ENCODE data around the gene TMEM214. TPM values are rescaled to one million over a fixed set of nuclear protein-coding genes. Genes with fewer than 3 reads are reported as not detected.

TMEM214 gene
- total and polyA plus RNA-seq, 2 of the 8 experiments (the other 6 are each of a cell fraction or from before 2014, with no cell fraction given): 49.7 to 71.0 TPM

DNA sequence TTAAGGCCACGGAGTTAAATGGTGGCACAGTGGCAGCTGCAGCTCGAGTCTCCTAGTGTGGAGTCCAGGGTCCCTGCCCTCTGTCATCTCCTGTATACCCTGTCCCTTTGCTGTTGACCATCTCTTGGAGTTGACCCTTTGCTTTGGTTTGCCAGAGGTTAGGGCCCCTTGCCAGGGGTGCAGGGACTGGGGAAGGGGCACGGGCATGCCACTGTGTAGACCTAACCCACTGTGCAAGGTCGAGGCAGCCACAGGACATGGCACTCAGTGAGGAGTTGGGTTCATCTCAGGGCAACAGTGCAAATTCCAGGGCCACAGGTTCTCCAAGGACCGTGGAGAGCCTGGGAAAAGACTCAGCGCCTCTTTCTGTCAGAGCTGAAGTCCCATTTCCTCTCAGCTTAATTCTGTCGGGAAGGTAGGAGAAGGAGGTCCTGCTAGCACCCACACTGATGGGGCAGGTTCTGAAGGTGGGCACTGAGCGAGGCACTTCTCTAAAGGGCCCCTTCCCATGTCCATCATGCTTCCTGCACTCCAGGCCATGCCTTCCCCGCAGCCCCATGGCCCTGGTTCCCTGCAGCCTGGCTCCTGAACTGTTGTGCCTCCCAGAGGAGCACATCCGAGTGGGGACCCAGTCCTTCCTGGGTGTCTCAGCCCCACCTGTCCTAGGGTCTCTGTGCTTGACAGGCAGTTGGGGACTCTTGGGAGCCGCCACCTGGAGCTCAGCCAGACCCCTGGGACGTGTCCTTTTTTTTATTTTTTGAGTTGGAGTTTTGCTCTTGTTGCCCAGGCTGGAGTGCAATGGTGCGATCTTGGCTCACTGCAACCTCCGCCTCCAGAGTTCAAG, 56.6 kb downstream of the TMEM214 start (continued):
- TF ChIP-seq SAP30 (IDR thresholded peaks at IDR 0.05; ENCODE audit: insufficient read depth, insufficient replicate concordance, low read length): no peak
- TF ChIP-seq SIN3A (conservative IDR thresholded peaks at IDR 0.05 in 1 of 2, IDR thresholded peaks at IDR 0.05 in 1 of 2; ENCODE audit: low read depth in 1 of 2, low read length in 2 of 2): no peak
- TF ChIP-seq YY1 (IDR thresholded peaks at IDR 0.05; ENCODE audit: low read depth, low read length): no peak
- no peak for TF ChIP-seq KDM5A (IDR thresholded peaks at IDR 0.05; ENCODE audit: low read length)
- no peak for TF ChIP-seq PHF8 (conservative IDR thresholded peaks at IDR 0.05; ENCODE audit: low read depth, low read length)

Other genes starting within 250 kb of the TMEM214 start
- gene CENPA, start 246.9 kb upstream of the TMEM214 start, total RNA-seq (2021; fragmentation: NEBNext Ultra II Directional; extraction: Animal tissue kit (Norgen Biotek cat#: 25700)): 28.5 and 30.9 TPM in 2 replicates
- gene CENPA, start 246.9 kb upstream of the TMEM214 start, polyA plus RNA-seq (2011; rRNA removed): 17.6 and 19.4 TPM in 2 replicates
- gene DPYSL5, start 184.8 kb upstream of the TMEM214 start, total RNA-seq (2021; fragmentation: NEBNext Ultra II Directional; extraction: Animal tissue kit (Norgen Biotek cat#: 25700)): 16.3 and 16.4 TPM in 2 replicates
- 11.9 and 14.1 TPM in 2 replicates for gene DPYSL5, start 184.8 kb upstream of the TMEM214 start, polyA plus RNA-seq (2011; rRNA removed)
- gene MAPRE3, start 62.3 kb upstream of the TMEM214 start, total RNA-seq (2021; fragmentation: NEBNext Ultra II Directional; extraction: Animal tissue kit (Norgen Biotek cat#: 25700)): 6.6 and 7.5 TPM in 2 replicates
- 4.9 and 8.9 TPM in 2 replicates for gene MAPRE3, start 62.3 kb upstream of the TMEM214 start, polyA plus RNA-seq (2011; rRNA removed)
- 45.4 and 51.0 TPM in 2 replicates for gene AGBL5, start 18.7 kb downstream of the TMEM214 start, total RNA-seq (2021; fragmentation: NEBNext Ultra II Directional; extraction: Animal tissue kit (Norgen Biotek cat#: 25700))
- gene AGBL5, start 18.7 kb downstream of the TMEM214 start, polyA plus RNA-seq (2011; rRNA removed): 62.0 and 82.0 TPM in 2 replicates
- 212 and 225 TPM in 2 replicates for gene OST4, start 38.7 kb downstream of the TMEM214 start, total RNA-seq (2021; fragmentation: NEBNext Ultra II Directional; extraction: Animal tissue kit (Norgen Biotek cat#: 25700))
- 865 and 906 TPM in 2 replicates for gene OST4, start 38.7 kb downstream of the TMEM214 start, polyA plus RNA-seq (2011; rRNA removed)
- gene EMILIN1, start 45.6 kb downstream of the TMEM214 start, total RNA-seq (2021; fragmentation: NEBNext Ultra II Directional; extraction: Animal tissue kit (Norgen Biotek cat#: 25700)): 2.9 and 3.0 TPM in 2 replicates
- gene EMILIN1, start 45.6 kb downstream of the TMEM214 start, polyA plus RNA-seq (2011; rRNA removed): 1.9 and 3.1 TPM in 2 replicates
- 17.7 and 20.5 TPM in 2 replicates for gene KHK, start 53.8 kb downstream of the TMEM214 start, total RNA-seq (2021; fragmentation: NEBNext Ultra II Directional; extraction: Animal tissue kit (Norgen Biotek cat#: 25700))
- gene KHK, start 53.8 kb downstream of the TMEM214 start, polyA plus RNA-seq (2011; rRNA removed): 11.0 and 14.5 TPM in 2 replicates
- gene CGREF1, start 86.2 kb downstream of the TMEM214 start, total RNA-seq (2021; fragmentation: NEBNext Ultra II Directional; extraction: Animal tissue kit (Norgen Biotek cat#: 25700)): 3.4 and 3.5 TPM in 2 replicates
- 2.5 and 3.7 TPM in 2 replicates for gene CGREF1, start 86.2 kb downstream of the TMEM214 start, polyA plus RNA-seq (2011; rRNA removed)
- 0.20 and 0.50 TPM in 2 replicates for gene ABHD1, start 90.8 kb downstream of the TMEM214 start, total RNA-seq (2021; fragmentation: NEBNext Ultra II Directional; extraction: Animal tissue kit (Norgen Biotek cat#: 25700))
- 0.88 and 1.1 TPM in 2 replicates for gene ABHD1, start 90.8 kb downstream of the TMEM214 start, polyA plus RNA-seq (2011; rRNA removed)
- 51.2 and 54.1 TPM in 2 replicates for gene PREB, start 101.7 kb downstream of the TMEM214 start, total RNA-seq (2021; fragmentation: NEBNext Ultra II Directional; extraction: Animal tissue kit (Norgen Biotek cat#: 25700))
- 72.2 and 74.4 TPM in 2 replicates for gene PREB, start 101.7 kb downstream of the TMEM214 start, polyA plus RNA-seq (2011; rRNA removed)
- gene PRR30, start 106.4 kb downstream of the TMEM214 start, total RNA-seq (2021; fragmentation: NEBNext Ultra II Directional; extraction: Animal tissue kit (Norgen Biotek cat#: 25700)): not detected in 2 replicates
- not detected in 2 replicates for gene PRR30, start 106.4 kb downstream of the TMEM214 start, polyA plus RNA-seq (2011; rRNA removed)
- not detected in 2 replicates for gene TCF23, start 116.0 kb downstream of the TMEM214 start, total RNA-seq (2021; fragmentation: NEBNext Ultra II Directional; extraction: Animal tissue kit (Norgen Biotek cat#: 25700))
- 0.02 TPM in 2 replicates for gene TCF23, start 116.0 kb downstream of the TMEM214 start, polyA plus RNA-seq (2011; rRNA removed)
- 103 and 109 TPM in 2 replicates for gene ATRAID, start 179.1 kb downstream of the TMEM214 start, total RNA-seq (2021; fragmentation: NEBNext Ultra II Directional; extraction: Animal tissue kit (Norgen Biotek cat#: 25700))
- gene ATRAID, start 179.1 kb downstream of the TMEM214 start, polyA plus RNA-seq (2011; rRNA removed): 242 and 280 TPM in 2 replicates
- gene SLC5A6, start 179.3 kb downstream of the TMEM214 start, total RNA-seq (2021; fragmentation: NEBNext Ultra II Directional; extraction: Animal tissue kit (Norgen Biotek cat#: 25700)): 118 and 123 TPM in 2 replicates
- gene SLC5A6, start 179.3 kb downstream of the TMEM214 start, polyA plus RNA-seq (2011; rRNA removed): 183 and 329 TPM in 2 replicates
- gene CAD, start 184.4 kb downstream of the TMEM214 start, total RNA-seq (2021; fragmentation: NEBNext Ultra II Directional; extraction: Animal tissue kit (Norgen Biotek cat#: 25700)): 146 and 147 TPM in 2 replicates
- 130 and 197 TPM in 2 replicates for gene CAD, start 184.4 kb downstream of the TMEM214 start, polyA plus RNA-seq (2011; rRNA removed)
- 15.2 and 16.1 TPM in 2 replicates for gene SLC30A3, start 230.1 kb downstream of the TMEM214 start, total RNA-seq (2021; fragmentation: NEBNext Ultra II Directional; extraction: Animal tissue kit (Norgen Biotek cat#: 25700))
- gene SLC30A3, start 230.1 kb downstream of the TMEM214 start, polyA plus RNA-seq (2011; rRNA removed): 30.7 and 48.7 TPM in 2 replicates
- gene DNAJC5G, start 242.5 kb downstream of the TMEM214 start, total RNA-seq (2021; fragmentation: NEBNext Ultra II Directional; extraction: Animal tissue kit (Norgen Biotek cat#: 25700)): 1.4 TPM in 2 replicates
- 0.75 and 0.83 TPM in 2 replicates for gene DNAJC5G, start 242.5 kb downstream of the TMEM214 start, polyA plus RNA-seq (2011; rRNA removed)
- gene TRIM54, start 249.5 kb downstream of the TMEM214 start, total RNA-seq (2021; fragmentation: NEBNext Ultra II Directional; extraction: Animal tissue kit (Norgen Biotek cat#: 25700)): 3.9 and 4.2 TPM in 2 replicates
- gene TRIM54, start 249.5 kb downstream of the TMEM214 start, polyA plus RNA-seq (2011; rRNA removed): 5.8 and 6.1 TPM in 2 replicates

All from H1 (cell line).